Activated T-cell treated with anti-CD3 and anti-CD28 coated beads, Interleukin-2, amount 50 U/mL, for 72 hours (primary cell): ENCODE data around the gene ZZZ3. TPM values are rescaled to one million over a fixed set of nuclear protein-coding genes. Genes with fewer than 3 reads are reported as not detected.
"Not testable (repeated sequence)": the region's sequence is repeated elsewhere in the genome, so short reads cannot be mapped to it uniquely, and the experiment has no call there.

Experiments
- ATAC-seq, 2 donors: fragments of 150-1000 bp; cut with Tn5 transposase; replicated peaks in 1 of 2; 2 replicates each; pipeline ENCODE4 v1.10.0; 2021; ENCODE audit warnings: moderate library complexity in 2 of 2, mild to moderate bottlenecking in 1 of 2
- DNase-seq, 2 donors: peaks; one replicate each; pipeline ENCODE4 v3.0.0; 2021 to 2022; ENCODE audit warnings: mixed read lengths in 1 of 2
- H3K27ac Mint-ChIP-seq: one replicate; pipeline ENCODE4 v1.8.0; 2022; ENCODE audit warnings: mild to moderate bottlenecking, moderate library complexity, mixed read lengths
- H3K27me3 Mint-ChIP-seq: one replicate; pipeline ENCODE4 v1.8.0; 2022; ENCODE audit warnings: low read depth, mixed read lengths
- H3K36me3 Mint-ChIP-seq, 2 donors: one replicate each; pipeline ENCODE4 v1.8.0; 2022; ENCODE audit warnings: mixed read lengths in 2 of 2, mild to moderate bottlenecking in 1 of 2; ENCODE audit not compliant: insufficient read depth in 2 of 2
- H3K4me1 Mint-ChIP-seq: one replicate; pipeline ENCODE4 v1.8.0; 2022; ENCODE audit warnings: low read depth, mixed read lengths
- H3K4me3 Mint-ChIP-seq, 2 donors: one replicate each; pipeline ENCODE4 v1.8.0; 2022; ENCODE audit warnings: mild to moderate bottlenecking in 2 of 2, mixed read lengths in 2 of 2, moderate library complexity in 2 of 2
- H3K9me3 Mint-ChIP-seq, 2 donors: one replicate each; pipeline ENCODE4 v1.8.0; 2022; ENCODE audit warnings: mixed read lengths in 2 of 2
- total RNA-seq, 2 donors: library from RNA; stranded (reverse); gene quantifications; one replicate each; pipeline ENCODE4 v1.2.3, GENCODE V29; 2022

Gene ZZZ3
- total RNA-seq, 2 donors from 2014 or later = 36.6 to 49.5 TPM

DNA sequence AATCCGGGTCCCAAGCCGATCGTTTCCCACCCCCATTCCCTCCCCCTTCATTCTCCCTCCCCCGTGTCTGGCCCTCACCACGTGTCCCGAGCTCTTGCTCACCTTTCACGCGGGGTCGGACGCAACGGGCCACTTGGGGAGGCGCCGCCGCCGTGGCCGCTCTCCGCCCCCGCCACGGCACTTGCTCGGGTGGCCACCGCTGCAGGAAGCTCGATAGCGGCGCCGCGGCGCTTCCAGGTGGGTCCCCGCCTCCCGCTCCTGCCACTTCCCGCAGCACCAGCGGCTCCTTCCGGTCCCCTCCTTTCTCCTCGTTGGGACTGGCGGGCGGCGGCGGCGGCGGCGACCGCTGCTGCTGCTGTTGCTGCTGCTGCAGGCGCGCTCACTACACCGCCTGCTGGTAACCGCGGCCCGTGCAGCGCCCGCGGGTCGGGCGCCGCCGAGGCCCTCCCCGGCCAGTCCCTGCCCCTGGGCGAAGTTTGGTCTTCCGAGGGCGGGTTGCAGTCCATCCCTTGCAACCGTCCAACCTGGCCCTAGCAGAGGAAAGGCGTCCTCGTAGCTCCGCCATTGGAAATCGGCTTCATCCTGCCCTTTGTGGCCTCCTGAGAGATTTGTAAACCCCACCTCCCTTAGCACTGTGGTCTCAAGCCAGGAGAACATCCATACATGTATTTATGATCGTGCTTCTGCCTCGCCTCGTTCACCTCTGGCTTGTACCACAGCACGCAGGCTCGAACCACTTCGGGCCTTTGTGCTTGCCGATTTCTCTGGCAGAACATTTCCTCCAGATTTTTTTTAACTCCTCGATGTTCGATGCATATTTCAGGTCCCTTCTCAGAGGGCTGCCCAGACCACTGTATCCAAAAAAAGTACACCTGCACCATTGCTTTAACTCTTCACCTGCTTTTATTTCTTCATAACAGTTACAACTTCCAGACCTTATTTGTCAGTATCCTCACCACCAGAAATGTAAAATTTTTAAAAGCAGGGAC is 996 bp upstream of the ZZZ3 start:
- no peaks in the 10 kb centered on the region for H3K9me3 Mint-ChIP-seq
- H3K27me3 Mint-ChIP-seq = no peaks in the 10 kb centered on the region
- H3K4me3 Mint-ChIP-seq = peak overlapping the region; percentile 90 to 92
- H3K4me1 Mint-ChIP-seq = peaks cover 42% of the 10 kb centered on the region
- peak overlapping the region; percentile 75 for H3K27ac Mint-ChIP-seq
- DNase-seq (peak; percentile 94 to 96), ATAC-seq (peak; percentile 77 to 79)
- H3K36me3 Mint-ChIP-seq = no peaks in the 10 kb centered on the region

DNA sequence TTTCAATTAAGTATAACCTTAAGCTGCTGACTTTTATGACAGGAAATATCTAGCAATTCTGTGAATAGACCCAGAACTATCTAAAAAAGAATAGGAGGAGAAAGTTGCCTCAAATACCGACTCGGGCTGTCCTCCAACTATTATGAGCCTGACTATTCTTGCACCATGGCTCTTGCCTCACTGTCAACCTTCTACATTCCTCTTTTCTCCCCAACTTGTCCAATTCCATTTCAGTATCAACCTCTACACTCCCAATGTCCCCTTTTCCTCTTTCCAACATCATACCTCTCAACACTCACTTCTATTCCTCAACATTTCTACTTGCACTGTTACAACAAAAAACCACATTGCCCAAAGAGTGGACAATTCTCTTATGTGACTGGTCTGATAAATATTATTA is 2.3 kb downstream of the ZZZ3 start:
- no peak for ATAC-seq
- H3K27ac Mint-ChIP-seq = peak overlapping the region; percentile 34

DNA sequence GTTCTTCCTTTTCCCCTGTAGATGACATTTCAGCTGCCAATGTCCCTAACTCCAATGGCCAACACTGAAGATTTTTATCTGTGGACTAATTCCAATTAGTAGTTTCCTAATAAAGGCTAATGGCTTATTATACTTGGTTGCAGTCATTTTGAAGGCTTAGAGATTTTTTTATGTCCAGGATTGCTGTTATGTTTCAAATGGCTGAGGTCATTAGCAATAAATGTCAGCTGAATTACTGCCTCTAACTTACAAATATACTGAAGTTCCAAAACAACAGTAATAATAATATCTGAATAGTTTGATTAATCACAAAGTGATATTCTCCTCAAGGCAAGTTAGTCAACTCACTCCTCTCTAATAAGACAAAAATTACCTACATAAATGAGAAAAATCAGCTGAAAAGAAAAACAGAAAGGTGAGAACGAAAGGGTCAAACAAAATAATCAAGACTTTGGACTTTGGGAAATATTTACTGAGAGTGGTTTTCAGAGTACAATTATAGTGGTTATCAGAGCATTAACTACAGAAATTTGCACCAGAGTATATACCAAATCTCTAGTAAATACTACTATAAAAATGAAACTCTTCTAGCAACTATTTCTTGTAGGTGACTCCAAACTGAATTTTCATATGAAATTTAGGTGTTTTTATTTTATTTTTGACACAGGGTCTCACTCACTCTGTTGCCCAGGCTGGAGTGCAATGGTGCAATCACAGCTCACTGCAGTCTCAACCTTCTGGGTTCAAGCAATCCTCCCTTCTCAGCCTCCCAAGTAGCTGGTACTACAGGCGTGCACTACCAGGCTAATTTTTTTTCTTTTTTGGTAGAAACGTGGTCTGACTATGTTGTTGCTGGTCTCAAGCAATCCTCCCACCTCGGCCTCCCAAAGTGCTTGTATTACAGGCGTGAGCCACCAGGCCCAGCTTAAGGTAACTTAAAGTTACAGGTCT is 3.5 kb downstream of the ZZZ3 start:
- H3K27ac Mint-ChIP-seq = peak overlapping the region; percentile 25

More for the DNA sequence above, 2.3 kb downstream of the ZZZ3 start:
- H3K4me3 Mint-ChIP-seq = peak overlapping the region; percentile 38 to 40
- H3K36me3 Mint-ChIP-seq = peaks cover 0 to 2% of the 10 kb centered on the region in 2 donors
- H3K4me1 Mint-ChIP-seq = peaks cover 67% of the 10 kb centered on the region
- H3K27me3 Mint-ChIP-seq = no peaks in the 10 kb centered on the region
- H3K9me3 Mint-ChIP-seq = no peaks in the 10 kb centered on the region
- no peak for DNase-seq

DNA sequence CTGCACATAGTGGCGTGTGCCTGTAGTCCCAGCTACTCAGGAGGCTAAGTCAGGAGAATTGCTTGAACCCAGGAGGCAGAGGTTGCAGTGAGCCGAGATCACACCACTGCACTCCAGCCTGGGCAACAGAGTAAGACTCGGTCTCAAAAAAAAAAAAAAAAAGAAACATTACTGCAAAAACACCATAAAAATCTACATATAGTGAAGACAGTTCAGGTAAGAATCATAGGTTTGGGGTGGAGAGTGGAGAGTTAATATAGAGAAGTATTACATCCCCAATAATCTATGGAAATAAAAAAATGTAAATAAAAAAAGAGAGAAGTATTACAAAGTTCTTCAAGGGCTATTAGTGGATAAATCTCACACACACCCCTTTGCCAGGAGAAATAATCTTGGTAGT is 7.7 kb downstream of the ZZZ3 start:
- not testable (repeated sequence) for H3K27ac Mint-ChIP-seq, ATAC-seq, DNase-seq, H3K9me3 Mint-ChIP-seq, H3K36me3 Mint-ChIP-seq, H3K27me3 Mint-ChIP-seq, H3K4me3 Mint-ChIP-seq
- H3K4me1 Mint-ChIP-seq = peaks cover 82% of the 10 kb centered on the region

More for the DNA sequence above, 3.5 kb downstream of the ZZZ3 start:
- no peaks in the 10 kb centered on the region for H3K9me3 Mint-ChIP-seq
- DNase-seq (no peak), ATAC-seq (no peak)
- no peaks in the 10 kb centered on the region for H3K27me3 Mint-ChIP-seq
- peak overlapping the region in 1 of 2 donors; percentile 17 for H3K4me3 Mint-ChIP-seq
- peaks cover 0 to 4% of the 10 kb centered on the region in 2 donors for H3K36me3 Mint-ChIP-seq
- H3K4me1 Mint-ChIP-seq = peaks cover 63% of the 10 kb centered on the region

DNA sequence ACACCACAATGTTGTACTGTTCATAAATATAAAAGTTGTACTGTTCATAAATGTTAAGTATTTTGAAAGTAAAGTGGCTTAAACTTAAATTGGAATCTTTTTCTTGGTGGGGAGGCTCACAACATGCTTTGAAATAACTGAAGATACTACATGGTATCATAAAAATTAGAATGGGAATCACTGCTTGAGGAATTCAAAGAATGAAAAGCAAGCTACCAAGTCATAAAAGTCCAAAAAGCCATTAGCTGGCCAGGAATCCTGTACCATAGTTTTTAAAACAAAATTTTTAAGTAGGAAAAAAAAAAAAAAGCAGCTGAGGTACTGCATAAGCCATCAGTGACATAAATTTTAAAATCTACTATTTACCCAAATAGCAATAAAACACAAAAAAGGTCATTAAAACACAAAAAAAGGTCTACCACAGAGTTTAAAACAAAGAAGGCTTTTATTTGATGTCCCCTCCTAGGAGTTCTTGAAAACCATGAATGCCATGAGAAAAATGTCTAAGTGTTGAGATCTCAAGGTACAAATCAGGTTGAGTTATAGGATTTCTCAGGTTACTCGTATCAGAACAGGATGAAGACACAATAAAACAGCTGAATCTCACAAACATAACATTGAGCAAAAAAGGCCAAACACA is 8.6 kb downstream of the ZZZ3 start:
- ATAC-seq = no peak
- H3K27ac Mint-ChIP-seq = no peak overlapping the region
- no peak for DNase-seq
- H3K36me3 Mint-ChIP-seq = peaks cover 0 to 4% of the 10 kb centered on the region in 2 donors
- H3K9me3 Mint-ChIP-seq = no peaks in the 10 kb centered on the region
- H3K4me3 Mint-ChIP-seq = no peak overlapping the region
- peaks cover 82% of the 10 kb centered on the region for H3K4me1 Mint-ChIP-seq
- H3K27me3 Mint-ChIP-seq = no peaks in the 10 kb centered on the region

DNA sequence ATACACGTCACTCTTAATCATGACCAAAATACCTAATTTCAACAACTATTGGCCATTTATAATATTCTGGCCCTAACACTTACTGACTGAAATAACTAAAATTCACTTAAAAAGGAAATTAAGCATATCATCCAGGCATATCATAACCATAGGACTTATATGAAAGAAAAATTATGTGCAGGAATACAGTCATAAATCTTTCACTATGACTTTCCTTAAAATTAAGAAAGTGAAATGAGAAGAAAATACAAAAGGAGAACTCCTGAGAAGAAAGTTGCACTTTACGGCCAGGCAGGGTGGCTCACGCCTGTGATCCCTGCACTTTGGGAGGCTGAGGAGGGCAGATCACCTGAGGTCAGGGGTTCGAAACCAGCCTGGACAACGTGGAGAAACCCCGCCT is 9.4 kb downstream of the ZZZ3 start:
- H3K9me3 Mint-ChIP-seq = no peaks in the 10 kb centered on the region
- DNase-seq = no peak
- peaks cover 0 to 4% of the 10 kb centered on the region in 2 donors for H3K36me3 Mint-ChIP-seq
- H3K4me1 Mint-ChIP-seq = peaks cover 82% of the 10 kb centered on the region
- H3K27me3 Mint-ChIP-seq = no peaks in the 10 kb centered on the region
- H3K4me3 Mint-ChIP-seq = peak overlapping the region in 1 of 2 donors; percentile 82
- no peak for ATAC-seq
- peak overlapping the region; percentile 63 for H3K27ac Mint-ChIP-seq

DNA sequence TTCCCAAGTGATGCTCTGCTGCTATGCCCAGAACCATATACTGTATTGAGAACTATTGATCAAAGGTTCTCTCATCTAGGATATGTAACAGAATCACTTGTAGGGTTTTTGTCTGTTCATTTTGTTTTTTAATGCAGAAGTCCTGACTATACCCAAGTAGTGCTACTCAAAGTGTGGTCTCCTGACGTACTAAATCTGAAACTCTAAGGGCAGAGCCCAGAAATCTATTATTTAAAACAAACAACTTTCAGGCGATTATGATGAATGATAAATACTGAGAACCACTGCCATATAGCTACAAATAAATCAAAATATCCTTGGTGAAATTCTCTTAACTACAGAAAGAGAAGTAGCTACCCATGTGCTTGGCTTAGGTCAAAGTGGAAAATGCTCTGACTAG is 10.1 kb downstream of the ZZZ3 start:
- Mint-ChIP-seq H3K9me3 (no peaks in the 10 kb centered on the region), H3K4me1 (peaks cover 77% of the 10 kb centered on the region), H3K27ac (peak overlapping the region; percentile 42), H3K27me3 (no peaks in the 10 kb centered on the region), H3K36me3 (peaks cover 0 to 4% of the 10 kb centered on the region in 2 donors), H3K4me3 (peak overlapping the region in 1 of 2 donors; percentile 82)
- ATAC-seq (peak; percentile 45 to 47), DNase-seq (no peak)

DNA sequence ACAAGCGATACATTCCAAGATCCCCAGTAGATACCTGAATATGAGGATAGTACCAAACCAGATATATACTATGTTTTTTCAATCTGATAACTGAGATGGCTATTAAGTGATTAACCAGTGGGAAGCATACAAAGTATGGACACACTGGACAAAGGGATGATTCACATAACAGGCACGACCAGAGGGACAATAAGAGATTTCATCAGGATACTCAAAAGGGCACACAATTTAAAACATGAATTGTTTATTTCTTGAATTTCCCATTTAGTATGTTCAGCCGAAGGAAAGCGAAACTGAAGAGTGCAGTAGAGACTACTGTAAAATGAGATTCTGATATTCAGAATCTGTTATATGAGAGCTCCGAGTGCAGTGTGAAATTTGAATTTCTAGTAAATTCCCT is 10.6 kb downstream of the ZZZ3 start:
- ATAC-seq (no peak), DNase-seq (no peak)
- Mint-ChIP-seq H3K4me1 (peaks cover 71% of the 10 kb centered on the region), H3K27me3 (no peaks in the 10 kb centered on the region), H3K4me3 (peak overlapping the region in 1 of 2 donors; percentile 82), H3K9me3 (no peaks in the 10 kb centered on the region), H3K27ac (peak overlapping the region; percentile 88), H3K36me3 (peaks cover 0 to 4% of the 10 kb centered on the region in 2 donors)

DNA sequence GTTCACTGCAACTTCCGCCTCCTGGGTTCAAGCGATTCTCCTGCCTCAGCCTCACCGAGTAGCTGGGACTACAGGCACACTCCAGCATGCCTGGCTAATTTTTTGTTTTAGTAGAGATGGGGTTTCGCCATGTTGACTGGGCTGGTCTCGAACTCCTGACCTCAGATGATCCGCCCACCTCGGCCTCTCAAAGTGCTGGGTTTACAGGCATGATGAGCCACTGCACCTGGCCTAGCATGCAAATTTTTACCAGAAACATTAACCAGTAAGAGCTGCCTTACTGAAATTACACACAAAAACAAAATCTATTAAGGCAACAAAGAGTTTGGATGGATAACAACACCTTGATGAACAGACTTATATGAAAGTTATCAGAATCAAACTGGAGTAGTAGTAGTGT is 12.1 kb downstream of the ZZZ3 start:
- H3K27ac Mint-ChIP-seq = no peak overlapping the region
- H3K4me3 Mint-ChIP-seq = no peak overlapping the region
- H3K27me3 Mint-ChIP-seq = no peaks in the 10 kb centered on the region
- peaks cover 62% of the 10 kb centered on the region for H3K4me1 Mint-ChIP-seq
- DNase-seq (no peak), ATAC-seq (no peak)
- no peaks in the 10 kb centered on the region for H3K9me3 Mint-ChIP-seq
- peaks cover 0 to 2% of the 10 kb centered on the region in 2 donors for H3K36me3 Mint-ChIP-seq

DNA sequence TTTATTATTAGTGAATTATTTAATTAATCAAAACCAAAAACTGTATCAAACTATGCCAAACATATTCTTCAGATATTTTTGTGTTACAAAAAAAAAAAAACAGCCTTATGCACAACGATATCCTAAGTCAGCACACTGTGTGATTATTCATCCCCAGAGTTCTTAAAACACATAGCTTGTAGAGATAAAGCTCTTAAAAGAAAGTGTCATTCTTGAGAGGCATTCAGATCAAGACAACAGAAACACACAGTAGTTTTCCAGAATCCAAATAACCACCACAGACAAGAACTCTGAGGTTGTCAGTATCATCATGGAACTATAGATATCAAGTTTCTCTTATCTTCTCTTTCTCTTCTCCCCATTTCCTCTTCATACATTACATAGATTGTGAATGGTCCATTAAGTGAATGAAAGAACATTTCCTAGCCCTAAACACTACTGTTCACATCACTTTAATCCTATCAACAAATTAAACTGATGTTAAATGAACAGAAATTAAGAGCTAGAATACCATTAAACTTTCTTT is 13.5 kb downstream of the ZZZ3 start:
- peak overlapping the region in 1 of 2 donors; percentile 58 for H3K4me3 Mint-ChIP-seq
- H3K27ac Mint-ChIP-seq = peak overlapping the region; percentile 75

DNA sequence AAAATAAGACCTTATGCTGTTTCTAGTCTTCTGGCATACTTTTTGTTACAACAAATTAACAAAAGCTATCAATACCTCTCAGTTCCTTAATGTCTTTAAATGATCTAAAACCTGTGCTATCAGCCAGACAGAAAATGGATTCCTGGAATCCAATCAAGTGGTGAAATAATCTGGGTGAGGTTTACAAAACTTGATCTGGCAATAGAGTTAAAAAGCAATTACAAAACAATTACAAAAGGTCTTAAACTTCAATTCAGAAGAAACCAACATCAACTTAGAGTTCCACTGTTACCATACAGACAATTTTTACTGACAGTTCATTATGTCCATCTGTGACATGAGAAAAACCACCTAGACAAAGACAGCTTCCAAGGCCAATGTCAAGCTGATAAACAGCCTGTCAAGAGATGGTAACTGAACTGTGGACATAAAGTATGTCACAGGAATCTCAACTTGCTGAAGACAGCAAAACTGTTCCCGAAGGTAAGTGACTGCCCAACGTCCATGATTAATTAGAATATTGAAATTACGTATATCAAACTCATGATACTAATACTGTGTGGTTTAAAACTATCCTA is 17.4 kb downstream of the ZZZ3 start:
- no peaks in the 10 kb centered on the region for H3K27me3 Mint-ChIP-seq
- no peak for ATAC-seq
- H3K4me1 Mint-ChIP-seq = peaks cover 39% of the 10 kb centered on the region
- H3K4me3 Mint-ChIP-seq = no peak overlapping the region
- DNase-seq = no peak
- H3K27ac Mint-ChIP-seq = peak overlapping the region; percentile 24
- H3K36me3 Mint-ChIP-seq = no peaks in the 10 kb centered on the region
- no peaks in the 10 kb centered on the region for H3K9me3 Mint-ChIP-seq

More for the DNA sequence above, 13.5 kb downstream of the ZZZ3 start:
- Mint-ChIP-seq H3K36me3 (no peaks in the 10 kb centered on the region), H3K9me3 (no peaks in the 10 kb centered on the region), H3K4me1 (peaks cover 64% of the 10 kb centered on the region), H3K27me3 (no peaks in the 10 kb centered on the region)
- no peak for DNase-seq
- ATAC-seq = peak; percentile 45 to 71

DNA sequence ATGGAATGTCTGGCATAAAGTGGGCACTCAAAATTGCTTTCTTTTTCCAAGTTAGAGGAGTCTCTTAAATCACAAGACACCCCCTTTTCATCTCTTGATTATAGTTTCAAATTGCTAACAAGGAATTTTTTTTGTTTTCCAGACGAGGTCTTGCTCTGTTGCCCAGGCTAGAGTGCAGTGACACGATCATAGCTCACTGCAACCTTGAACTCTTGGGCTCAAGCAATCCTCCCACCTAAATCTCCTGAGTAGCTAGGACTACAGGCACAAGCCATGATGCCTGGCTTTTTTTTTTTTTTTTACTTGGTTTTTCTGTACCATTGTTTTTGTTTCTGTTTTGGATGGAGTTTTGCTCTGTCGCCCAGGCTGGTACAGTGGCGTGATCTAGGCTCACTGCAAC is 20.8 kb downstream of the ZZZ3 start:
- no peak for DNase-seq
- H3K36me3 Mint-ChIP-seq = peaks cover 0 to 2% of the 10 kb centered on the region in 2 donors
- H3K27ac Mint-ChIP-seq = no peak overlapping the region
- no peak for ATAC-seq
- H3K27me3 Mint-ChIP-seq = no peaks in the 10 kb centered on the region
- no peak overlapping the region for H3K4me3 Mint-ChIP-seq
- H3K4me1 Mint-ChIP-seq = peaks cover 25% of the 10 kb centered on the region
- no peaks in the 10 kb centered on the region for H3K9me3 Mint-ChIP-seq
